ENCODE results near the gene MBLAC2. TPM values are rescaled to one million over a fixed set of nuclear protein-coding genes. Genes with fewer than 3 reads are reported as not detected.
A peak's percentile ranks its signal among the peaks of the same experiment; 100 is the strongest.

Gene MBLAC2
- total RNA-seq, 1 donor from 2014 or later = 3.7 TPM

DNA sequence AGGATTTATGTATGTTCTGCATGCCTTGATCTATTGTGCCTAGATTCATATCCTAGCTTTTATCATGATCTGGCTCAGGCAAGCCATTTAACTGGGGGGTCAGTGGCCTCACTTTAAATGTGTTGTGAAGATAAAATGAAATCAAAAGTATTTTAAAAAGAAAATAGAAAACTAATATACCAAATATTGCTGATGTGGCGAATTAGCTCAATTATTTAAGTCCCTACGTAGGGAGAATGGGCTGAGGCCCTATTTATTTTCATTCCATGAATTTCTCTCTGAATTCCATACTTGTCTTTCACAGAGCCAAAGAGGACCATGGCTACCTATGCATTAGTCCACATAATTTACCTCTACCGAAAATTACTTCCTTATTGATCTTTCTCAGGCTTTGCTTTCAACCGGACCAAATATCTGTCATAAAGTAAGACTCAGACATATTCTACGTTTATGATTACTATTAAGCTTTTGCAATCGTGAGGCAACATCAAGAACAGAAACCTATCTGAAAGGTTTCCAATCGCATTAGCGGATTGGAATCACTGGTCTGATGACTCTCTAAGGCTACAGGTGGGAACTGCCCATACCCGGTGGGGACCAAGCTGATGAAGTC is 1.7 kb downstream of the MBLAC2 start:
- no peak for DNase-seq (ENCODE audit: low read depth)

DNA sequence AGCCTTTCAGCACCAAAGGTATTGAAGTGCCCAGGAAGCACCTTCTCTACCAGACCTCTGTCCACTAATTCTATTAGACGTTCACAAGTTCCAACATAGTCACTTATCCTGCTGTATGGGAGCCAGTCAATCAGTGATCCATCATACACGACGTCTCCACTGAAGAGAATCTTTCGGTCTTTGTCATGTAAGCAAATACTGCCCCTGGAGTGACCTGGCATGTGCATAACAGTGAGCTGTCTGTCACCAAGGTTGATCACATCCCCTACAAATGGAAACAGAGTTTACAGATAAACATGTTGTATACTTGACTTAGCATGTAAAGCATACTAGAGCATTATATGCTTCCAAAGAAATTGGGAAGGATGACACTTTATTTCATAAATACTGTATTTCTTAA is 13.3 kb downstream of the MBLAC2 start:
- DNase-seq (ENCODE audit: low read depth) = no peak

DNA sequence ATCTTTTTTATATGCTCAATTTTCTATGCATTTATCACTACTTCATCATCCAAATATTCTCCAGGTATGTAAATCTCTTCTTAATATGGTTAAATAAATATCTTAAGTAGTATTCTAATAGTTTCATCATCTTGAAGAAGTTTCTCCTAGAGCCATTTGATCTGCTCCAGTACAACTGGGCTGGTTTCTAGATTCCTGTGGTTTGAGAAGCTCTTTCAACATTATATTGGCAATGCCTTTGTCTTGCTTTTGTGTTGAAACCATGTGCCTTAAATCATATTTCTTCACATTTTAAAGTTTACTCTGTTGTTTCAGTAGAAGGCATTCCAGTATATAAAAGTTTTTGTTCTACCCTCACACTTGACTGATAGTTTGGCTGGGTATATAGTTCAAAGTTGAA is 27.6 kb downstream of the MBLAC2 start:
- DNase-seq (ENCODE audit: low read depth) = peak; percentile 21

DNA sequence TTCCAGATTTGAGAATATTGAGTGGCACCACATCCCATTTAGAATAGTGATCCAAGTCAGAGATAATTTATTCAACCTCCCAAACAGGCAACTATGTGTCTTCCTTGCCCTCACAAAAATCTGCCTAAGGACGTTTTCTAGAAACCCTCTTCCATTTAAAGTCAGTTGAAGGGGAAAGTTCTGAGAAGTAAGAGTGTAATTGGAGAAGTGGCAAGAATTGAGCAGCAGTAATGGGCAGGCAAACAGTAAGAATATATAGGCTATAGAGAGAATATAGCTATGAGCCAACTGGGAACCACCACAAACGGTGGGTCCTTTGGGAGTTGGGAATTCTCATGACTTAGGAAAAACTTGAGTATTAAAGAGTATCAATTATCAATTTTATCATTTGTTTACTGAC is 33.9 kb downstream of the MBLAC2 start:
- DNase-seq (ENCODE audit: low read depth) = no peak

DNA sequence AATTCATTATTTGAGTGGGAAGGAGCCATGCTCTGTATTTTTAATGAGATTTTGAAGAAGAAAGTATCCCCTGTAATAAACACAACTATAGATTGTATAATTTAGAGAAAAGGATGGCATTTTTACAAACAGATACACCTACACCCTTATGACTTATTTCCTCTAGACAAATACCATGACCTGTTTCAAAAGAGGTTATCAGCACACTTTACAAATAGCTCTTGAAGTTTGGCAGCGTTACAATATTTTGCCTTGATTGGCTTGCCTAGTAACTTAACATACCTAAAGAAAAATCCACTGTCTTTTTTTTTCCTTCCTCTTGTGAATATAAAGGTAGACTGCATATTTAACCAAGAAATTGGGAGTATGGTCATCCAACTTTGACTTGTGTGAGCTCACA is 36.5 kb downstream of the MBLAC2 start:
- DNase-seq (ENCODE audit: low read depth) = no peak

DNA sequence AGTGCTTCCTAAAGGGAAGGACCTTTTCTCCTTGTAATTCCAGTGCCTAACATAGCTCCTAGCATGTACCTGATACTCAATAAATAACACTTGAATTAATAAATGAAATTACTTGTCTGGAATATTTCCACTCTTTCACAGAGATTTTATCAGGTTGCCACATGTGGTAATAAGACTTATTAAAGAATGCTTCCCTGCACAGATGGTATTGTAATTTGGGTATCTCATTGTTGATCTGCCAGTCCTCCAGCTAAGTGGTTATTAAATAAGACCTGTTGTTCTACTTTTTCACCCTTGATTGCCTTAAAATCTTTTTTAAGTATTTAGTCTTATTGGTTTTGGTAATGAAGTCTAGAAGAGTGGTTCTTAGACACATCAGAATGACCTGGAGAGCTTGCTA is 36.9 kb downstream of the MBLAC2 start:
- no peak for DNase-seq (ENCODE audit: low read depth)

DNA sequence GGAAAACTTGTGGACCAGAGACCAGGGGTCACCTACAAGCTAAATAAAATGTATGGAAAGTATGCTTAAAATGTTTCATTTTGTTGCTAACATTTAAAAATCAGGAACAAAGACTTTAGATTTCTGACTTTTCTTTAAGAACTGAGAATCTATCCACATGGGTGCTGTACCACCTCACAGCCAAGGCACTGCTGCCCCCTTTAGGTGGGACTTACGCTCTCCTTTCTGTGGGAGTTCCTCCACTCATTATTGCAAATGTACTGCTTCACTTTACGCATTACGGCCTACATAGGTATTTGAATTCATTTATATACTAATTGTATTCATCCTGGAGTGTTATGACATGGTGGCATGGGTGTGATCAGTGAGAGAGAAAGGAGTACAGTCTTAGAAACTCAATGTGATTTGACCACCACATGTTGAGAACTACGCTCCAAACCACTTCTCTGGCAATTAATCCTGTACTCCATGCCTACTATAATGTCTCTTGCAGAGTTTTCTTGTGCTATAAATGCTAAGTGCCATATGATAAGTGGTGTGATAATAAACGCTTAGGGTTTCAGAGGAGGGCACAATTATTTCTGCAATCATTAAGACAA is 40.4 kb downstream of the MBLAC2 start:
- peak; percentile 32 for DNase-seq (ENCODE audit: low read depth)

DNA sequence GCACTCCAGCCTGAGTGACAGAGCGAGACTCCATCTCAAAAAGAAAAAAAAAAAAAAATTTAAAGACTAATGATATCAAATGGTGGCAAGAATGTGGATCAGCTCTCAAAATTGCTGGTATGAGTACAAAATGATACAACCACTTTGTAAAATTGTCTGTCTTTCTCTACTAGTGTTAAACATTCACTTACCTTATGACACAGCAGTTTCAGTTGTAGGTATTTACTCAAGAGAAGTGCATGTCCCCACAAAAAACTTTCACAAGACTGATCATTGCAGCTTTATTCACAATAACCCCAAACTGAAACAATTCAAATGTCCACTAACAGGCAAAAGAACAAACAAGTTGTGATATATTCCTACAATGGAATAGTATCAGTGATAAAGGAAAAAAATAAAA is 50.3 kb downstream of the MBLAC2 start:
- no peak for DNase-seq (ENCODE audit: low read depth)

DNA sequence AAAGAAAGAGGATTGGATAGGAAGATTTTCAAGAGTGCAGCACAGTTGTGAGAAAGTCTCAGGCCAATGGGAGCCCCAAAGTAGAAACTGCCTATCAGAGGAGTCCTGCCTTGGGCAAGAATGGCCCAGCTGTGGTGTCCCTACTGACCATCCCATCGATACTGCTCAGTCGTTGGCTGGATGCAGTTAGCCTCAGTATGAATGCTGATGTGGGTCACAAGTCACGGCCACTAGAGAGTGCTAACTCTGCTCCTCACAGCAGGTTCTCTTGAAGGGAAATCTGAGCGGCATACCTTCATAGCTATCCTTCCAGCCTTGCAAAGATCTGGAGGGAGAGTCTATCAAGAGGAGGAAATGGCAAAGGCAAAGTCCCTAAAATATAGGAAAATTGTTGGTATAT is 53.4 kb downstream of the MBLAC2 start:
- peak; percentile 6 for DNase-seq (ENCODE audit: low read depth)

DNA sequence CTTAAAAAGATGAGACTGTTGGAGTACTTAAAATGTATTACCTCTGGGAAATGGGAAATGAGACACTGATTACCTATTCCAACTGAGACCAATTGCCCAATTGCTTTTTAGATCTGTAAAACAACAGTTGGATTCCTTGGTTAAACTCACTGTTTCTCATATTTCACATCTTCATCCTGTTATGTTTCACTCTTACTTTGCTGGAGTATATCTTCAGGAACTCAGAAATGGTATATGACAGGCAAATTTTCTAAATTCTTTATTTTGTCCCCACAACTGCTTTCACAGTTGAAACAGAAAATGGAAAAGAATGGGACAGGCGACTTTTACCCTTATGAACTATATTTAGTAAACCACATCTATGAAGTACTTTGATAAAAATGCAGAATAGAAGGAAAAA is 56.4 kb downstream of the MBLAC2 start:
- DNase-seq (ENCODE audit: low read depth) = no peak

DNA sequence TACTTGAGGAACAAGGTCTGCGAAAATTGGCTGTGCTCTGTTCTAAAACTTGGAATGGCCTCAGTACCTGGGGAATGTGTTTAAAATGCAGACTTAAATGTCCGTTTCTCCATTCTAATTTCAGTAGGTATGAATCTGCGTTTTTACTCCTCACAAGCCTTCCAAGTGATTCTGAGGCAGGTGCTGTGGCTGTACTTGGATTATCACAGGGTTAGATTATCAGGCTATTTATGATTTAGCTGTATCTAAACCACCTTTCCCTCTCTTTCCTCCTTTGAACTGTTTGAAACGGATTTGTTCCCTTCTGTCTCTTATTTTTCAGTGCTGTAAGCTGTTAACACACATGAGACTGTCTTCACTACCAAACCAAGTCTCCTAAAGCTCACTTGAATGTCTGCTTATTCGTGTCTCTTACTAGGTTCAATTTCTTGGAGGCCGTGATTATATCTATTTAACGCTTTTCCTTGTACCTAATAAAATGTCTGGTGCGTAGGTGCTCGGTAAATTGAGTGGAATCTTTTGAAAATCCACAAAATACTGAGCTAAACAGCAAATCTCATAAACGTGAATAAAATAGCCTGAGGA is 64.3 kb downstream of the MBLAC2 start:
- no peak for DNase-seq (ENCODE audit: low read depth)

DNA sequence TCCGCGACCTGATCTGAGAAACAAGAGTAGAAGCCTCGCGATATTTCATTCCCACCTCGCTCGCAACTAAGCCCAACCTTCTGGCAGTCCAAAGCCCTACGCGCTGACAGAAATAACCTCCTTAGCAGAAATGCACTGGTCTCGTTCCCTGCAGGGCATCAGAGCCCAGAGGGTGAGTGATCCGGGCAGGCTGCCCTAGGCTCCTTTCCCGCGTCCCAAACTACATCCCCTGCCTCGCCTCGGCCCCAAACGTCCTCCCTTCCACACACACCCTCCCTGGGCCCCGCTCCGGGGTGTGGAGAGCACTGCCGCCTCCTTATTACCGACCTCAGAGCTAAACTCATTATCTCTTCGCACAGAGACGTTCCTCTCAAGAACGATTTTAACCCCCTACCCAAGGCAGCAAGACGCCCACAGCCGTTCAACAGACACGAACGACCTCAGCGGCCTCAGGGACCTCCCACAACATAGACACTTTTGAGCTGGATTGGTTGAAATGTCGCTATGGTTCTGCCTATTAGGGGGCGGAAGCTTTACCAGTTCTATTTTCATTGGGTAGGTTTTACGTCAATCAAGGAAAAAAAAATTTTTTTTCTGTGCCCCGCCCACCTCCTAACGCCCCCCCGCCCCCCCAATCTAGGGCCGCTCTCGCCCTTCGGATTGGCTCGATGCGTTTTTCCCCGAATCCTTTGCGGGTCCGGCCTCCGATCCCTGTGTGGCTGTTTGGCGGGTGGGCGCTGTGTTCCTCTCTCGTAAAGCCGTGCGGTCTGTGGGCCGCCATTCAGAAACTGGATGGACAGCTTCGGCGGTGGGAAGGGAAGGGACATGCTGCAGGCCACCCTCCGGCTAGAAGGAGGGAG is 65.0 kb downstream of the MBLAC2 start, which contains the start of gene CETN3:
CETN3 (minus strand) TSS at position 439 of the 860 bp plus-strand sequence; CDS start at position 344, 95 bp downstream.
- peak; percentile 97 for DNase-seq (ENCODE audit: low read depth)

DNA sequence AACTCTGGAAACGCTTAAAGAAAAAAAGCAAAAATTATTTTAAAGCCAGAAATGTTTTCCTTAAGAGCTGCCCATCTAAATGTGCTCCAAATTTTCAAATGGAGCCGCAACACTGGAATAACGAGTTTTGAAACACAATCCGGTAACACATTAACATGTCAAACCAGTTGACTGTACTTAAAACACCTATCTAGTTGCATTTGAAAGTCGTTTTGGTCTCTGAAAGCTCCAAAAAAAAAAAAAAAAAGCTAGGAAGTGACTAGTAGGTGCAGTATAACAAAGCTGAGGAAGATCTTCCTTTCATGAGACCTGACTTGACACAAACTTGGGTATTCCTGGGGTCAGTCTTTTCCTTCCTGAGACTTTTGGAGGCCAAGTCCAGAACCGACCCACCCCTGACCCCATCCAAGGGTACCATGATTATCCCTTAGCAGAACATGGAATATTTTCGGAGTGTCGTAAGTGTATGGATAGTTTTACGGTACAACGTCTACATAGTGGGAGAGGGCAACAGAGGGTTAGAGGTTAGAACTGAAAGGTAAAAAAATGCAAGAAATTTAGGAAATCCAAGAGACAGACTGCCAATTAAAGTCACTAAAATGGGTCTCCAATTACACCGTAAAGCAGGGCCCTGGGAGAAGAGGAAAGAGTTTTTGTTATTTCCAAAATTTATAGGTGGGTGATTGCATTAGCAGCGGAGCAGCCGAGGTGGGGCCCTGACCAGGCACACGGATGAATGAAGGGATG is 65.8 kb downstream of the MBLAC2 start:
- peak; percentile 6 for DNase-seq (ENCODE audit: low read depth)

Other genes starting within 250 kb of the MBLAC2 start
- gene CETN3, start 65.0 kb downstream of the MBLAC2 start, total RNA-seq = 4.9 and 14.0 TPM in 2 replicates
- 2.3 and 5.3 TPM in 2 replicates for gene POLR3G, start 93 bp upstream of the MBLAC2 start, total RNA-seq
- 14.3 and 15.8 TPM in 2 replicates for gene LYSMD3, start 54.8 kb upstream of the MBLAC2 start, total RNA-seq
- 3.9 and 4.4 TPM in 2 replicates for gene ADGRV1, start 84.0 kb upstream of the MBLAC2 start, total RNA-seq